ENCODE measurements around the gene PLA2G4F.
A peak's percentile ranks its signal among the peaks of the same experiment; 100 is the strongest.

Gene PLA2G4F, protein sequence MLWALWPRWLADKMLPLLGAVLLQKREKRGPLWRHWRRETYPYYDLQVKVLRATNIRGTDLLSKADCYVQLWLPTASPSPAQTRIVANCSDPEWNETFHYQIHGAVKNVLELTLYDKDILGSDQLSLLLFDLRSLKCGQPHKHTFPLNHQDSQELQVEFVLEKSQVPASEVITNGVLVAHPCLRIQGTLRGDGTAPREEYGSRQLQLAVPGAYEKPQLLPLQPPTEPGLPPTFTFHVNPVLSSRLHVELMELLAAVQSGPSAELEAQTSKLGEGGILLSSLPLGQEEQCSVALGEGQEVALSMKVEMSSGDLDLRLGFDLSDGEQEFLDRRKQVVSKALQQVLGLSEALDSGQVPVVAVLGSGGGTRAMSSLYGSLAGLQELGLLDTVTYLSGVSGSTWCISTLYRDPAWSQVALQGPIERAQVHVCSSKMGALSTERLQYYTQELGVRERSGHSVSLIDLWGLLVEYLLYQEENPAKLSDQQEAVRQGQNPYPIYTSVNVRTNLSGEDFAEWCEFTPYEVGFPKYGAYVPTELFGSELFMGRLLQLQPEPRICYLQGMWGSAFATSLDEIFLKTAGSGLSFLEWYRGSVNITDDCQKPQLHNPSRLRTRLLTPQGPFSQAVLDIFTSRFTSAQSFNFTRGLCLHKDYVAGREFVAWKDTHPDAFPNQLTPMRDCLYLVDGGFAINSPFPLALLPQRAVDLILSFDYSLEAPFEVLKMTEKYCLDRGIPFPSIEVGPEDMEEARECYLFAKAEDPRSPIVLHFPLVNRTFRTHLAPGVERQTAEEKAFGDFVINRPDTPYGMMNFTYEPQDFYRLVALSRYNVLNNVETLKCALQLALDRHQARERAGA

DNA sequence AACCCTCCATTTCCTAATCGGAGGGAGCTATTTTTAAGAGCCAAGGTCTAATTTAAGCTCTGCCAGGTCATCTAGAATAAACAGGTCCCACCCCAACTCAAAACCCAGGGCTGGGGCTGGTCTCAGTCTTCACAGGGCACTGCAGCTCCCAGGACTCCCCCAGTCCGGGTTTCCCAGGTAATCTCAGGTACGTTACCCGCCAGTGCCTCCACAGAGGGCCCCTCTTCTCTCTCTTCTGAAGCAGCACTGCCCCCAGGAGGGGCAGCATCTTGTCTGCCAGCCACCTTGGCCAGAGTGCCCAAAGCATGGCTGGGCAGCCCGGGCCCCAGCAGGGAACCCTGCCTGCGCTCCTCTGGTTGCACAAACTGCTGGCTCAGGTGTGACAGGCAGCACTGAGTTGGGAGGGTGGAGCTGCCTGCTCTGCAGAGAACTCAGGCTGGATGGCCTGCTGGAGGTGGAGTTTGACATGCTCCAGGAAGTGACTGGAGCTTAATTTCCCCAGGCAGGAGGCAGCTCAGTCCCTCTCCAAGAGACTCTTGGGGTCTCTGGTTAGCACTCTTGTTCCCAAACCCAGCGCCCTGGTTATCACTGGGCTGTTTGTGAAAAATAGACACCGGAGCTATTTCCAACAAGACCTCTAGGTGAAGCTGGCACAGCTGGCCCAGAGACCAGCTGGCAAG lies at the start of gene PLA2G4F:
Gene PLA2G4F, minus strand, starts transcription at position 394 of the 680 bp plus-strand sequence. Its CDS starts 87 bp downstream, at position 307.
- H3K4me3 ChIP-seq (ENCODE audit: low read depth, low read length): peak within 1 kb of the TSS; percentile 52
- H3K79me2 ChIP-seq: no peaks in the 10 kb centered on the region
- no peaks in the 10 kb centered on the region for H3K27me3 ChIP-seq (ENCODE audit: control insufficient read depth, insufficient read depth, low read length)
- H3K9me3 ChIP-seq (ENCODE audit: control insufficient read depth, low read length): no peaks in the 10 kb centered on the region
- no peak for TF ChIP-seq CTCF (IDR thresholded peaks at IDR 0.05)
- peaks cover 17% of the 10 kb centered on the region for H3K4me1 ChIP-seq
- peak within 1 kb of the TSS; percentile 34 for H2AFZ ChIP-seq
- peak within 1 kb of the TSS; percentile 54 for H3K27ac ChIP-seq
- H3K4me2 ChIP-seq (ENCODE audit: low read length): peak within 1 kb of the TSS; percentile 63
- H3K9ac ChIP-seq: no peak within 1 kb of the TSS
- no peaks in the 10 kb centered on the region for H3K36me3 ChIP-seq (ENCODE audit: control insufficient read depth, insufficient read depth, low read length)

GRCh38 chr15:42203891-42204290 lies 47.5 kb upstream of the PLA2G4F start:
- peaks cover 6% of the 10 kb centered on the region for H3K4me1 ChIP-seq
- no peak for TF ChIP-seq CTCF (IDR thresholded peaks at IDR 0.05)
- peaks cover 20% of the 10 kb centered on the region for H3K79me2 ChIP-seq
- H3K36me3 ChIP-seq (ENCODE audit: control insufficient read depth, insufficient read depth, low read length): no peaks in the 10 kb centered on the region
- no peaks in the 10 kb centered on the region for H3K9me3 ChIP-seq (ENCODE audit: control insufficient read depth, low read length)
- no peak overlapping the region for H3K9ac ChIP-seq
- H3K27me3 ChIP-seq (ENCODE audit: control insufficient read depth, insufficient read depth, low read length): no peaks in the 10 kb centered on the region
- H2AFZ ChIP-seq: no peak overlapping the region
- no peak overlapping the region for H3K4me2 ChIP-seq (ENCODE audit: low read length)
- no peak overlapping the region for H3K27ac ChIP-seq
- no peak overlapping the region for H3K4me3 ChIP-seq (ENCODE audit: low read depth, low read length)

GRCh38 chr15:42202653-42203052 lies 46.2 kb upstream of the PLA2G4F start:
- no peak overlapping the region for H2AFZ ChIP-seq
- no peak overlapping the region for H3K4me3 ChIP-seq (ENCODE audit: low read depth, low read length)
- no peak for TF ChIP-seq CTCF (IDR thresholded peaks at IDR 0.05)
- no peaks in the 10 kb centered on the region for H3K27me3 ChIP-seq (ENCODE audit: control insufficient read depth, insufficient read depth, low read length)
- no peak overlapping the region for H3K4me2 ChIP-seq (ENCODE audit: low read length)
- peaks cover 6% of the 10 kb centered on the region for H3K4me1 ChIP-seq
- no peak overlapping the region for H3K9ac ChIP-seq
- no peak overlapping the region for H3K27ac ChIP-seq
- no peaks in the 10 kb centered on the region for H3K36me3 ChIP-seq (ENCODE audit: control insufficient read depth, insufficient read depth, low read length)
- H3K79me2 ChIP-seq: peaks cover 17% of the 10 kb centered on the region
- no peaks in the 10 kb centered on the region for H3K9me3 ChIP-seq (ENCODE audit: control insufficient read depth, low read length)

- Histone ChIP-seq H3K36me3 (ENCODE audit: control insufficient read depth, insufficient read depth, low read length) (no peaks in the 10 kb centered on the region), H3K9ac (no peak overlapping the region), H3K79me2 (peaks cover 14% of the 10 kb centered on the region), H3K4me1 (peaks cover 3% of the 10 kb centered on the region), H3K27ac (no peak overlapping the region), H2AFZ (no peak overlapping the region), H3K4me3 (ENCODE audit: low read depth, low read length) (no peak overlapping the region), H3K4me2 (ENCODE audit: low read length) (no peak overlapping the region), H3K27me3 (ENCODE audit: control insufficient read depth, insufficient read depth, low read length) (no peaks in the 10 kb centered on the region), H3K9me3 (ENCODE audit: control insufficient read depth, low read length) (no peaks in the 10 kb centered on the region)
- TF ChIP-seq CTCF (IDR thresholded peaks at IDR 0.05): no peak
Measured at GRCh38 chr15:42201801-42202200, 45.4 kb upstream of the PLA2G4F start.
